SU-DHL-6 (cell line): ENCODE results near the gene ALDH1A3.

Experiments used
- H2AFZ ChIP-seq: fragments of 200-600 bp; sonication (generic); 2 replicates; pipeline ENCODE4 v1.6.1; 2014; ENCODE audit warnings: low read depth, mild to moderate bottlenecking, moderate library complexity, mixed read lengths, antibody characterized with exemption, low read length; ENCODE audit not compliant: severe bottlenecking
- H3F3A ChIP-seq: fragments of 200-600 bp; shearing (Covaris generic); 2 replicates; pipeline ENCODE4 v1.6.0; 2016; ENCODE audit warnings: antibody characterized with exemption, mild to moderate bottlenecking; ENCODE audit not compliant: insufficient read depth
- H3K27ac ChIP-seq: fragments of 200-600 bp; sonication (generic); 2 replicates; pipeline ENCODE4 v1.5.1; 2016; ENCODE audit warnings: low read depth, mild to moderate bottlenecking, low read length, moderate library complexity, mixed read lengths
- H3K27me3 ChIP-seq: fragments of 200-600 bp; sonication (generic), shearing (Covaris generic); 2 replicates; pipeline ENCODE4 v1.6.0; 2014; ENCODE audit warnings: mild to moderate bottlenecking, low read length
- H3K36me3 ChIP-seq: fragments of 200-600 bp; sonication (generic); 2 replicates; pipeline ENCODE4 v1.6.1; 2014; ENCODE audit warnings: mild to moderate bottlenecking, low read length, mixed read lengths
- H3K4me2 ChIP-seq: fragments of 300-600, 200-600 bp; shearing (Covaris generic), sonication (generic); 2 replicates; pipeline ENCODE4 v1.6.0; 2014; ENCODE audit warnings: low read length, low read depth, mild to moderate bottlenecking; ENCODE audit not compliant: poor library complexity, severe bottlenecking
- H3K4me3 ChIP-seq: fragments of 200-600 bp; sonication (generic); 2 replicates; pipeline ENCODE4 v1.5.1; 2014; ENCODE audit warnings: antibody characterized with exemption, low read length, mild to moderate bottlenecking, mixed read lengths; ENCODE audit not compliant: insufficient read depth, poor library complexity, severe bottlenecking
- H3K79me2 ChIP-seq: fragments of 200-600 bp; sonication (generic); 2 replicates; pipeline ENCODE4 v1.6.1; 2014; ENCODE audit warnings: mild to moderate bottlenecking, low read length, moderate library complexity; ENCODE audit not compliant: insufficient read depth
- H3K9ac ChIP-seq: fragments of 200-600 bp; sonication (generic); 2 replicates; pipeline ENCODE4 v1.7.0; 2014; ENCODE audit warnings: mild to moderate bottlenecking, low read length
- H3K9me2 ChIP-seq: fragments of 200-600 bp; sonication (generic); replicated peaks from 2 replicates; pipeline ENCODE4 v1.6.1; 2014; ENCODE audit warnings: low read length; ENCODE audit not compliant: insufficient read depth
- H3K9me3 ChIP-seq: fragments of 200-600 bp; sonication (generic); 2 replicates; pipeline ENCODE4 v1.6.1; 2014; ENCODE audit warnings: low read length, mixed read lengths; ENCODE audit not compliant: insufficient read depth
- H4K20me1 ChIP-seq: fragments of 200-600 bp; sonication (generic); 2 replicates; pipeline ENCODE4 v1.6.1; 2014; ENCODE audit warnings: low read depth, mild to moderate bottlenecking, antibody characterized with exemption, low read length, moderate library complexity, mixed read lengths
- CTCF ChIP-seq: fragments of 200-600 bp; sonication (generic); IDR thresholded peaks from one replicate; pipeline ENCODE4 v1.5.1; 2017; ENCODE audit warnings: antibody characterized with exemption, mild to moderate bottlenecking, low read length, moderate library complexity; ENCODE audit not compliant: insufficient read depth, poor library complexity, severe bottlenecking
- EZH2phosphoT487 ChIP-seq: fragments of 200-600 bp; sonication (generic), shearing (Covaris generic); conservative IDR thresholded peaks from 2 replicates; pipeline ENCODE4 v1.6.1; 2018; ENCODE audit warnings: mild to moderate bottlenecking, antibody characterized with exemption, low read length, moderate library complexity, mixed read lengths

ALDH1A3 gene

GRCh38 chr15:100900795-100901169, 21.2 kb downstream of the ALDH1A3 start:
- Histone ChIP-seq H3K27me3 (no peaks in the 10 kb centered on the region), H3K36me3 (no peaks in the 10 kb centered on the region), H2AFZ (no peak overlapping the region), H3K4me3 (no peak overlapping the region), H3K9me2 (no peaks in the 10 kb centered on the region), H3K9ac (no peak overlapping the region), H4K20me1 (no peaks in the 10 kb centered on the region), H3K9me3 (no peaks in the 10 kb centered on the region), H3K4me2 (no peak overlapping the region), H3K27ac (no peak overlapping the region), H3F3A (no peaks in the 10 kb centered on the region), H3K79me2 (no peaks in the 10 kb centered on the region)
- TF ChIP-seq EZH2phosphoT487 = no peak
- no peak for TF ChIP-seq CTCF

GRCh38 chr15:100901296-100901695, 21.7 kb downstream of the ALDH1A3 start:
- Histone ChIP-seq H3K9ac (no peak overlapping the region), H3K4me3 (no peak overlapping the region), H3K4me2 (no peak overlapping the region), H3K36me3 (no peaks in the 10 kb centered on the region), H4K20me1 (no peaks in the 10 kb centered on the region), H3K9me2 (no peaks in the 10 kb centered on the region), H3F3A (no peaks in the 10 kb centered on the region), H3K79me2 (no peaks in the 10 kb centered on the region), H3K27ac (no peak overlapping the region), H3K9me3 (no peaks in the 10 kb centered on the region), H2AFZ (no peak overlapping the region), H3K27me3 (no peaks in the 10 kb centered on the region)
- TF ChIP-seq CTCF (no peak), EZH2phosphoT487 (no peak)

GRCh38 chr15:100901702-100902435, 22.2 kb downstream of the ALDH1A3 start:
- TF ChIP-seq CTCF (no peak), EZH2phosphoT487 (no peak)
- H3K79me2 ChIP-seq = no peaks in the 10 kb centered on the region
- H4K20me1 ChIP-seq = no peaks in the 10 kb centered on the region
- no peak overlapping the region for H3K4me3 ChIP-seq
- H3K27ac ChIP-seq = no peak overlapping the region
- H3K36me3 ChIP-seq = no peaks in the 10 kb centered on the region
- no peak overlapping the region for H3K4me2 ChIP-seq
- no peaks in the 10 kb centered on the region for H3K27me3 ChIP-seq
- H3F3A ChIP-seq = no peaks in the 10 kb centered on the region
- H3K9me3 ChIP-seq = no peaks in the 10 kb centered on the region
- H2AFZ ChIP-seq = no peak overlapping the region
- no peak overlapping the region for H3K9ac ChIP-seq
- H3K9me2 ChIP-seq = no peaks in the 10 kb centered on the region
